MM.1S (cell line): ENCODE results near the gene JCAD.

Experiments
- DNase-seq: peaks from one replicate; pipeline ENCODE4 v3.0.0-alpha.2; 2015
- H2AFZ ChIP-seq: fragments of 300-600 bp; sonication (generic); 2 replicates; pipeline ENCODE4 v1.6.0; 2016; ENCODE audit warnings: antibody characterized with exemption, low read length
- H3F3A ChIP-seq: fragments of 300-600 bp; sonication (generic); 2 replicates; pipeline ENCODE4 v1.6.1; 2016; ENCODE audit warnings: mild to moderate bottlenecking, antibody characterized with exemption, low read length, moderate library complexity, mixed read lengths; ENCODE audit not compliant: insufficient read depth
- H3K27ac ChIP-seq: fragments of 300-600 bp; sonication (generic); 2 replicates; pipeline ENCODE4 v1.5.1; 2016; ENCODE audit warnings: mild to moderate bottlenecking, low read length
- H3K27me3 ChIP-seq: fragments of 300-600 bp; sonication (generic); replicated peaks from 2 replicates; pipeline ENCODE4 v1.6.0; 2016; ENCODE audit warnings: low read length; ENCODE audit not compliant: insufficient read depth
- H3K36me3 ChIP-seq: fragments of 300-600 bp; sonication (generic); replicated peaks from 2 replicates; pipeline ENCODE4 v1.6.1; 2016; ENCODE audit warnings: mild to moderate bottlenecking, low read length, mixed read lengths; ENCODE audit not compliant: insufficient read depth
- H3K4me1 ChIP-seq: fragments of 300-600 bp; sonication (generic); 2 replicates; pipeline ENCODE4 v1.6.1; 2016; ENCODE audit warnings: low read length, mixed read lengths
- H3K4me2 ChIP-seq: fragments of 300-600 bp; sonication (generic); 2 replicates; pipeline ENCODE4 v1.6.0; 2016; ENCODE audit warnings: low read depth, low read length
- H3K4me3 ChIP-seq: fragments of 300-600 bp; sonication (generic); 2 replicates; pipeline ENCODE4 v1.5.1; 2016; ENCODE audit warnings: low read length, mixed read lengths
- H3K79me2 ChIP-seq: fragments of 300-600 bp; sonication (generic); 2 replicates; pipeline ENCODE4 v1.6.1; 2016; ENCODE audit warnings: mixed run types, low read length, mixed read lengths
- H3K9ac ChIP-seq: fragments of 300-600 bp; sonication (generic); 2 replicates; pipeline ENCODE4 v1.6.1; 2016; ENCODE audit warnings: low read length, mixed read lengths
- H3K9me2 ChIP-seq: fragments of 300-600 bp; sonication (generic); replicated peaks from 2 replicates; pipeline ENCODE4 v1.6.1; 2016; ENCODE audit warnings: mild to moderate bottlenecking, low read length, mixed read lengths; ENCODE audit not compliant: insufficient read depth
- H3K9me3 ChIP-seq: fragments of 300-600 bp; sonication (generic); replicated peaks from 2 replicates; pipeline ENCODE4 v1.6.1; 2016; ENCODE audit warnings: mild to moderate bottlenecking, low read length, mixed read lengths; ENCODE audit not compliant: insufficient read depth
- H4K20me1 ChIP-seq: fragments of 300-600 bp; sonication (generic); 2 replicates; pipeline ENCODE4 v1.6.1; 2016; ENCODE audit warnings: mild to moderate bottlenecking, low read length, moderate library complexity, mixed read lengths; ENCODE audit not compliant: insufficient read depth
- CTCF ChIP-seq: fragments of 300-600 bp; sonication (generic); IDR thresholded peaks from 2 replicates; pipeline ENCODE4 v1.5.1; 2016; ENCODE audit warnings: antibody characterized with exemption, low read length, mixed read lengths
- EZH2 ChIP-seq: fragments of 300-600 bp; sonication (generic); optimal IDR thresholded peaks from 2 replicates; pipeline ENCODE3; 2017; ENCODE audit warnings: low read depth, mild to moderate bottlenecking, antibody characterized with exemption, low read length, mixed read lengths
- EZH2phosphoT487 ChIP-seq: fragments of 300-600 bp; sonication (generic); IDR thresholded peaks from 2 replicates; pipeline ENCODE4 v1.6.1; 2018; ENCODE audit warnings: antibody characterized with exemption, low read length

JCAD gene

GRCh38 chr10:30055226-30055662 lies 4.1 kb downstream of the JCAD start:
- no peaks in the 10 kb centered on the region for H3K79me2 ChIP-seq
- no peaks in the 10 kb centered on the region for H4K20me1 ChIP-seq
- TF ChIP-seq EZH2 (no peak), EZH2phosphoT487 (no peak), CTCF (no peak)
- no peak overlapping the region for H2AFZ ChIP-seq
- no peaks in the 10 kb centered on the region for H3F3A ChIP-seq
- H3K4me1 ChIP-seq = peaks cover 4% of the 10 kb centered on the region; the same call in 1 of the 2 replicates
- H3K9me2 ChIP-seq = no peaks in the 10 kb centered on the region
- no peak overlapping the region for H3K9ac ChIP-seq
- no peak overlapping the region for H3K4me3 ChIP-seq
- H3K4me2 ChIP-seq = no peak overlapping the region
- no peak overlapping the region for H3K27ac ChIP-seq
- no peaks in the 10 kb centered on the region for H3K27me3 ChIP-seq
- no peaks in the 10 kb centered on the region for H3K36me3 ChIP-seq
- no peaks in the 10 kb centered on the region for H3K9me3 ChIP-seq
- no peak for DNase-seq

GRCh38 chr10:30052062-30052461 lies 7.3 kb downstream of the JCAD start:
- TF ChIP-seq EZH2 (no peak), CTCF (no peak), EZH2phosphoT487 (no peak)
- no peaks in the 10 kb centered on the region for H3F3A ChIP-seq
- no peaks in the 10 kb centered on the region for H4K20me1 ChIP-seq
- no peaks in the 10 kb centered on the region for H3K9me2 ChIP-seq
- H2AFZ ChIP-seq = no peak overlapping the region
- no peaks in the 10 kb centered on the region for H3K27me3 ChIP-seq
- H3K4me2 ChIP-seq = no peak overlapping the region
- no peak overlapping the region for H3K4me3 ChIP-seq
- no peaks in the 10 kb centered on the region for H3K9me3 ChIP-seq
- H3K27ac ChIP-seq = no peak overlapping the region
- H3K9ac ChIP-seq = no peak overlapping the region
- DNase-seq = no peak
- no peaks in the 10 kb centered on the region for H3K36me3 ChIP-seq
- H3K79me2 ChIP-seq = no peaks in the 10 kb centered on the region
- H3K4me1 ChIP-seq = no peaks in the 10 kb centered on the region

- Histone ChIP-seq H3K9ac (no peak overlapping the region), H3K9me3 (no peaks in the 10 kb centered on the region), H2AFZ (no peak overlapping the region), H3K4me3 (no peak overlapping the region), H3K9me2 (no peaks in the 10 kb centered on the region), H3K27me3 (no peaks in the 10 kb centered on the region), H3K79me2 (no peaks in the 10 kb centered on the region), H3F3A (no peaks in the 10 kb centered on the region), H3K4me2 (no peak overlapping the region), H3K36me3 (no peaks in the 10 kb centered on the region), H3K4me1 (no peaks in the 10 kb centered on the region), H3K27ac (no peak overlapping the region), H4K20me1 (no peaks in the 10 kb centered on the region)
- no peak for DNase-seq
- TF ChIP-seq EZH2phosphoT487 (no peak), EZH2 (no peak), CTCF (no peak)
These were observed 8.2 kb downstream of the JCAD start for GRCh38 chr10:30051220-30051619.

GRCh38 chr10:30050411-30050810 lies 9.0 kb downstream of the JCAD start:
- Histone ChIP-seq H3K9me2 (no peaks in the 10 kb centered on the region), H4K20me1 (no peaks in the 10 kb centered on the region), H3K27me3 (no peaks in the 10 kb centered on the region), H3F3A (no peaks in the 10 kb centered on the region), H2AFZ (no peak overlapping the region), H3K79me2 (no peaks in the 10 kb centered on the region), H3K36me3 (no peaks in the 10 kb centered on the region), H3K4me1 (no peaks in the 10 kb centered on the region), H3K9me3 (no peaks in the 10 kb centered on the region), H3K27ac (no peak overlapping the region), H3K9ac (no peak overlapping the region), H3K4me3 (no peak overlapping the region), H3K4me2 (no peak overlapping the region)
- DNase-seq = no peak
- no peak for TF ChIP-seq EZH2phosphoT487
- no peak for TF ChIP-seq CTCF
- TF ChIP-seq EZH2 = no peak
